Parathyroid adenoma (tissue), 2 donors: Measurements from ENCODE around the gene DCAF10.
A peak's percentile ranks its signal among the peaks of the same experiment; 100 is the strongest.

ENCODE experiments used
- H2AFZ ChIP-seq: fragments of 300-600 bp; sonication (generic); one replicate; pipeline ENCODE4 v1.7.0; 2017; ENCODE audit warnings: antibody characterized with exemption, mild to moderate bottlenecking
- H3K27ac ChIP-seq: fragments of 300-600 bp; sonication (generic); one replicate; pipeline ENCODE4 v1.7.0; 2017
- H3K27me3 ChIP-seq: fragments of 300-600 bp; sonication (generic); one replicate; pipeline ENCODE4 v1.7.0; 2017; ENCODE audit warnings: low read length; ENCODE audit not compliant: control insufficient read depth, insufficient read depth
- H3K36me3 ChIP-seq: fragments of 300-600 bp; sonication (generic); one replicate; pipeline ENCODE4 v1.7.0; 2017; ENCODE audit warnings: low read length; ENCODE audit not compliant: control insufficient read depth, insufficient read depth
- H3K4me1 ChIP-seq: fragments of 300-600 bp; sonication (generic); one replicate; pipeline ENCODE4 v1.7.0; 2017; ENCODE audit warnings: control low read depth
- H3K4me2 ChIP-seq: fragments of 300-600 bp; sonication (generic); one replicate; pipeline ENCODE4 v1.7.0; 2017; ENCODE audit warnings: low read length
- H3K4me3 ChIP-seq: fragments of 300-600 bp; sonication (generic); one replicate; pipeline ENCODE4 v1.7.0; 2017; ENCODE audit warnings: low read depth, low read length
- H3K79me2 ChIP-seq: fragments of 300-600 bp; sonication (generic); one replicate; pipeline ENCODE4 v1.7.0; 2017; ENCODE audit warnings: control low read depth
- H3K9ac ChIP-seq: fragments of 300-600 bp; sonication (generic); one replicate; pipeline ENCODE4 v1.7.0; 2017; ENCODE audit warnings: mild to moderate bottlenecking
- H3K9me3 ChIP-seq: fragments of 300-600 bp; sonication (generic); one replicate; pipeline ENCODE4 v1.7.0; 2017; ENCODE audit warnings: low read length; ENCODE audit not compliant: control insufficient read depth
- CTCF ChIP-seq: fragments of 300-600 bp; sonication (generic); IDR thresholded peaks from one replicate; pipeline ENCODE4 v1.7.0; 2017; ENCODE audit warnings: antibody characterized with exemption, mild to moderate bottlenecking
- donor health status: primary hyperparathyroidism.

Gene DCAF10

DNA sequence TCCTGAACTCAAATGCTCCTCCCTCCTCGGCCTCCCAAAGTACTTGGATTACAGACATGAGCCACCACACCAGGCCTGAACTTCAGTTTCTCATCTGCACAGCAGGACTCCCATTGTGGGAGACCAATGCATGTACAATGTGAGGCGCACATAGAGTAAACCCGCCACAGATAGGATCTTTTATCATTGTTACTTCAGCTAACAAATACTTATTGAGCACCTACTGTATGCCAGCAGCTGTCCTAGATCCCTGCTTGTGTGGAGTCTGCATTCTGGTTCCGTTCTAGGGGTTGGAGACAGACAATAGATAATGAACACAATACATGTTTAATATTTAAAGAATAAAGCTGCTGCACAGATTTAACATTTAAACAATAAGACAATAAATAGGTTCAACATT is 109.7 kb downstream of the DCAF10 start:
- Histone ChIP-seq H2AFZ (no peak overlapping the region), H3K27me3 (no peaks in the 10 kb centered on the region), H3K27ac (no peak overlapping the region), H3K4me1 (no peaks in the 10 kb centered on the region), H3K36me3 (no peaks in the 10 kb centered on the region), H3K79me2 (no peaks in the 10 kb centered on the region), H3K4me3 (no peak overlapping the region), H3K9me3 (no peaks in the 10 kb centered on the region), H3K4me2 (no peak overlapping the region), H3K9ac (no peak overlapping the region)
- TF ChIP-seq CTCF: no peak

DNA sequence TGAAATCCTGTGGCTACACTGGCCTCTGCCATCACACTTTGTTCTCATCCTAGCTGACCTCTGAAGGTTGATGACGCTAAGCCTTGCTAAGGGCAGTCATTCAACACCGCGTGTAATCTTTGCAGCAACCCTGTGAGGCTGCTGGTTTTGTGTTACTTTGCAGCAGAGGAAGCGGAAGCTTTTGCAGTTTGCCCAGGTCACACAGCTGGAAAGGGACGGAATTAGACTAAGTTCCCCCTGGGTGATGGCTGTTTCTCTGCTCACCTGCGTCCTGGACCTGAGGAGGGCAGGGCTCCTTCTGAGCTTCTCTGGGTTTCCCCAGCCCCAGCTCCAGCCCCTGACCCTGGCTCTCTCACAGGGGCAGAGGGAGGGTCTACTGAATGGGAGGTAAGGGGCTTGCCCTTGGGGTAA is 110.7 kb downstream of the DCAF10 start:
- H3K79me2 ChIP-seq: no peaks in the 10 kb centered on the region
- no peak overlapping the region for H3K4me3 ChIP-seq
- H3K4me1 ChIP-seq: no peaks in the 10 kb centered on the region
- H3K9ac ChIP-seq: no peak overlapping the region
- no peak overlapping the region for H2AFZ ChIP-seq
- no peak for TF ChIP-seq CTCF
- H3K9me3 ChIP-seq: no peaks in the 10 kb centered on the region
- H3K27ac ChIP-seq: no peak overlapping the region
- no peak overlapping the region for H3K4me2 ChIP-seq
- H3K36me3 ChIP-seq: no peaks in the 10 kb centered on the region
- no peaks in the 10 kb centered on the region for H3K27me3 ChIP-seq

DNA sequence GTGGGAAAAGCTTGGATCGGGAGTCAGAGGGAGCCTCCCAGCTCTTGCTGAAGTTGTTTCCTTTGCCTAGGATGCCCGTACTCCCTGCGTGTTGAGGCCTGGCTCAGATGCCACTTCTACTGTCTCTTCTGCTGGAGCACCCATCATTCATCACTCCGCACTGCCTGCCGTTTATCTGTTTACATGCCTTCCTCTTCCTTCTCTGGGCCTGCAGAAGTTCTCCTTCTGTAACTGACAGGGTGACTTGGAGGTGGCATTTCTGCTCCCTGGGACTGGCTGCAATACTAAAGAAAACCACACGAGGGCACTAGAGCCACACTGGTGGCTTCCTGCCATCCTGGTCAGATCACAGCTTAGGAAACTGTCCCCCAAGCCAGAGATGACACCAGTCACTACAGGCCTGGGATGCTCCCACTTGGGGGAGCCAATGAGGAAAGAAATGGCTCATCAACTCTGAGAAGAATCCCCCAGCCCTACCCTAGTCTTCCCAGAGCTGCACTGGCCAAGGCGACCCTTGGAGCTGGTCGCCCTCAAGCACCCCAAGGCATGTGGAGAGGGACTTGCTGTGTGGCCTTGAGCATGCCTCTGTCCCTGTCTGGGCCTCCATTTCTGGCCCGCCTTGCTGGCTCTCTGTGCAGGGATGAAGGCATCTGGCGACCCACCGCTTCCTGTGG is 113.0 kb downstream of the DCAF10 start:
- Histone ChIP-seq H3K4me3 (no peak overlapping the region), H3K4me2 (no peak overlapping the region), H2AFZ (no peak overlapping the region), H3K27ac (no peak overlapping the region), H3K4me1 (no peaks in the 10 kb centered on the region), H3K9ac (no peak overlapping the region), H3K79me2 (no peaks in the 10 kb centered on the region), H3K9me3 (no peaks in the 10 kb centered on the region), H3K36me3 (no peaks in the 10 kb centered on the region), H3K27me3 (no peaks in the 10 kb centered on the region)
- TF ChIP-seq CTCF: peak; percentile 88

DNA sequence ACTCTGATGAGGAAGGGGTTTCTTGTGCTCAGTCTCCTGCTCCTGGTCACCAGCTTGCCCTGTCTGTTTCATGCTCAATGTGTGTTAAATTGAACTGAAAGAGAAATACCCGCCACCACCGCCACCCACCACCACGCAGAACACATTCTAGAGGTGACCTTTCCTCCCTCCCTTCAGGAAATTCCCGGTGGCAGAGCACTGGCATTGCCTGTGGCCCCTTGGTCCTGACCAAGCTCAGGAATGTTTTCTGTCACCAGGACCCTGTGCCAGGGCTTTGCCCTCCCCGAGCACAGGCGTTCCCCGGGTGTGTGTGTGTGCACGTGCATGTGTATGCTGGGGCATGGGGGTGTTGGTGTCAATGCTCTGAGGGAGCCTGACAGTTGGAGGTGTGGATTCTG is 113.6 kb downstream of the DCAF10 start:
- H3K36me3 ChIP-seq: no peaks in the 10 kb centered on the region
- H3K4me3 ChIP-seq: no peak overlapping the region
- no peak overlapping the region for H3K27ac ChIP-seq
- no peaks in the 10 kb centered on the region for H3K79me2 ChIP-seq
- H3K4me2 ChIP-seq: no peak overlapping the region
- H3K4me1 ChIP-seq: no peaks in the 10 kb centered on the region
- no peaks in the 10 kb centered on the region for H3K9me3 ChIP-seq
- no peak overlapping the region for H3K9ac ChIP-seq
- TF ChIP-seq CTCF: no peak
- H2AFZ ChIP-seq: no peak overlapping the region
- no peaks in the 10 kb centered on the region for H3K27me3 ChIP-seq

DNA sequence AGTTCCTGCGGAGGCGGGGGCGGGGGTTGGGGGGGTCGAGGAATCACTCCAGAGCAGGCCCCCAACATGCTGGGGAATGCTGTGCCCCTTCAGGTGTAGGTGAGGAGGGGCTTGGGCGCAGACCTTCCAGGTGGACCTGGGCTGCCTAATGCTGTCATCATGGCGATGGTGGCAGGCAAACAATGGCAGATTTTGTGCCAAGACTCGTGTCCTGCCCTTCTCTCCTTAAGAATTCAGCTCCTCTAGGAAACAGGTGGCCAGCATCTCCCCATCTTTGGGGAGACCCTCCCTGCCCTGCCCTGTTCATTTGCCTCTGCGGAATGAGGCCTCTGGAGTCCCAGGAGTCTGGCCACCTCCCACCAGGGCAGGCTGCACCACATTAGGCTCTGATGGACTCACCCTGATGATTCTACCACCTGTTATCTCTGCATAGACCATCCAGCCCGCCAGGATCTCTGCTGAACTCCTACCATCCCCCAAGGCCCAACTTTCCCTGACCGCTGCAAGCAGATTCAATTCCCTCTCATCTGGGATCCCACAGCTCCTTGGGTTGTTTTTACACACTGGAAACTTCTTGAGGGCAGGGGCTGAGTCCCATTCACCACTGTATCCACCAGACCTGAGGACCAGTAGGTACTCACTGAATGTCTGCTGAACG is 114.2 kb downstream of the DCAF10 start:
- Histone ChIP-seq H3K79me2 (no peaks in the 10 kb centered on the region), H2AFZ (no peak overlapping the region), H3K4me3 (no peak overlapping the region), H3K27ac (no peak overlapping the region), H3K36me3 (no peaks in the 10 kb centered on the region), H3K9me3 (no peaks in the 10 kb centered on the region), H3K4me1 (no peaks in the 10 kb centered on the region), H3K4me2 (no peak overlapping the region), H3K27me3 (no peaks in the 10 kb centered on the region), H3K9ac (no peak overlapping the region)
- no peak for TF ChIP-seq CTCF
